Measurements from ENCODE around the gene BBS9. TPM values are rescaled to one million over a fixed set of nuclear protein-coding genes. Genes with fewer than 3 reads are reported as not detected.

The BBS9 gene
- total RNA-seq, 1 experiment from 2014 or later: 5.1 TPM

DNA sequence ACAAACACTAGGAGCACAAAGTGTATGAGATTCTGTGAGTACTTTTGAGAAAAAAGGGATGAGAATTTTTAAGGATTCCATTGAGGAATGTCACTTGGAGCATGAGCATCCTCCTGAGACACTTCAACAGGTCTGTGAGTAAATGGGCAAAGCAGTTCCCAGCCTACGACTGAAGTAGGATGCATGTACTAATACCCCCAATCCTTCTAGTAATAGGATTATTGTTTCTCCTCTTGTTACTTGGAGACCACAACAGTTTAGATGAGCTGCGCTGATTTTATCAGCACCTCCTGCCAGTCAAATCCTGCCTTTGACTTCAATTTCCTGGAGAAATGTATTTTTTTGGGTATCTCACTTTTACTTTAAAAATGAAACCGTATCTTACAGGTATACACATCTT is 820 bp downstream of the BBS9 start:
- POLR2A ChIA-PET: interaction anchor here (0.8 to 1.7 kb wide), 2 partner anchors 21 to 29 kb away, joined by 3 to 15 read pairs; partner anchors contain the start of gene RP9
- no peaks in the 10 kb centered on the region for H3K9me3 Mint-ChIP-seq (ENCODE audit: unreplicated experiment)
- H3K4me1 Mint-ChIP-seq (ENCODE audit: insufficient read depth, unreplicated experiment): peaks cover 5% of the 10 kb centered on the region
- TF ChIP-seq, protein P1, sequence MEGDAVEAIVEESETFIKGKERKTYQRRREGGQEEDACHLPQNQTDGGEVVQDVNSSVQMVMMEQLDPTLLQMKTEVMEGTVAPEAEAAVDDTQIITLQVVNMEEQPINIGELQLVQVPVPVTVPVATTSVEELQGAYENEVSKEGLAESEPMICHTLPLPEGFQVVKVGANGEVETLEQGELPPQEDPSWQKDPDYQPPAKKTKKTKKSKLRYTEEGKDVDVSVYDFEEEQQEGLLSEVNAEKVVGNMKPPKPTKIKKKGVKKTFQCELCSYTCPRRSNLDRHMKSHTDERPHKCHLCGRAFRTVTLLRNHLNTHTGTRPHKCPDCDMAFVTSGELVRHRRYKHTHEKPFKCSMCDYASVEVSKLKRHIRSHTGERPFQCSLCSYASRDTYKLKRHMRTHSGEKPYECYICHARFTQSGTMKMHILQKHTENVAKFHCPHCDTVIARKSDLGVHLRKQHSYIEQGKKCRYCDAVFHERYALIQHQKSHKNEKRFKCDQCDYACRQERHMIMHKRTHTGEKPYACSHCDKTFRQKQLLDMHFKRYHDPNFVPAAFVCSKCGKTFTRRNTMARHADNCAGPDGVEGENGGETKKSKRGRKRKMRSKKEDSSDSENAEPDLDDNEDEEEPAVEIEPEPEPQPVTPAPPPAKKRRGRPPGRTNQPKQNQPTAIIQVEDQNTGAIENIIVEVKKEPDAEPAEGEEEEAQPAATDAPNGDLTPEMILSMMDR (IDR thresholded peaks at IDR 0.05; ENCODE audit: unreplicated experiment): no peak
- H3K36me3 Mint-ChIP-seq (ENCODE audit: insufficient read depth, unreplicated experiment): no peaks in the 10 kb centered on the region
- DNase-seq (ENCODE audit: unreplicated experiment): no peak
- CTCF ChIA-PET: interaction anchor here (0.6 to 0.8 kb wide), 5 partner anchors 10 to 281 kb away, joined by 3 to 4 read pairs (median 3); no protein-coding TSS in a partner anchor
- no peaks in the 10 kb centered on the region for H3K27me3 Mint-ChIP-seq (ENCODE audit: insufficient read depth, unreplicated experiment)
- peak overlapping the region; percentile 76 for H3K27ac Mint-ChIP-seq (ENCODE audit: low read depth, unreplicated experiment)
- intact Hi-C loops (cut with micrococcal nuclease): no loop called here
- peak overlapping the region; percentile 89 for H3K4me3 Mint-ChIP-seq (ENCODE audit: unreplicated experiment)
- BruUV-seq (replicated peaks): TSS peak; percentile 21

DNA sequence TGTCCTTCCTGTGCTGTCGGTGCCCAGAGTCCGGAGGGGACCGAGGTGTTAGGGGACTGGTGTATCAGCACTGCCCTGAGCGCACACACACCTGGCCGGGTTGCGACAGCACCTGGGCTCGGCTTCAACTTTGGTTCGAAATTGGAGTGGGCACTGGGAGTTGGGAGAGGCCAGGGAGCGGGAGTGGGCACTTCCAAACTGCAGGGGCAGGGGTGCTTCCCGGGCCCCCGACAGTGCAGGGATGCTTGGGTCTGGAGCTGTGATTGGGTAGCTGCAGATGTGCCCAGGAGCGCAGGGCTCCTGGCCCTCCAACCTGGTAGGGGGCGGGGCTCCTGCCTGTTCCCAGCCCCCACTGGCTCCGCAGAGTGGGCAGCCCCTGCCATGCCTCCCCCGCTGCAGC is 7.7 kb downstream of the BBS9 start:
- H3K36me3 Mint-ChIP-seq (ENCODE audit: insufficient read depth, unreplicated experiment): no peaks in the 10 kb centered on the region
- H3K9me3 Mint-ChIP-seq (ENCODE audit: unreplicated experiment): no peaks in the 10 kb centered on the region
- intact Hi-C loops (cut with micrococcal nuclease): no loop called here
- TF ChIP-seq, protein P1 (IDR thresholded peaks at IDR 0.05; ENCODE audit: unreplicated experiment): no peak
- CTCF ChIA-PET: no interaction called here
- no peak overlapping the region for H3K27ac Mint-ChIP-seq (ENCODE audit: low read depth, unreplicated experiment)
- H3K4me1 Mint-ChIP-seq (ENCODE audit: insufficient read depth, unreplicated experiment): no peaks in the 10 kb centered on the region
- no TSS peak for BruUV-seq (replicated peaks)
- POLR2A ChIA-PET: no interaction called here
- H3K4me3 Mint-ChIP-seq (ENCODE audit: unreplicated experiment): no peak overlapping the region
- no peaks in the 10 kb centered on the region for H3K27me3 Mint-ChIP-seq (ENCODE audit: insufficient read depth, unreplicated experiment)
- DNase-seq (ENCODE audit: unreplicated experiment): no peak

DNA sequence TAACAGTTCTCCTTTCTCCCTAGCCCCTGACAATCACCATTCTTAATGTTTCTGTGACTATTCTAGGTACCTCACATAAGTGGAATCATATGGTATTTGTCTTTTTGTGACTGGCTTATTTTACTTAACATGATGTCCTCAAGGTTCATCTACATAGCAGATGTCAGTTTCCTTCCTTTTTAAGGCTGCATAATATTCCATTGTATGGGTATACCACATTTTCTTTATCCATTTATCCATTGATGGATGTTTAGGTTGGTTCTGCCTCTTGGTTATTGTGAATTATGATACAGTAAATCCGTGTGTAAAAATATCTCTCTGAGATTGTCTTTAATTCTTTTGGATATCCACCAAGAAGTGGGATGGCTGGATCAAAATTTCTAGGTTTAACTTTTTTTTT is 13.2 kb downstream of the BBS9 start:
- TF ChIP-seq, protein P1 (IDR thresholded peaks at IDR 0.05; ENCODE audit: unreplicated experiment): no peak
- H3K27me3 Mint-ChIP-seq (ENCODE audit: insufficient read depth, unreplicated experiment): no peaks in the 10 kb centered on the region
- POLR2A ChIA-PET: no interaction called here
- intact Hi-C loops (cut with micrococcal nuclease): no loop called here
- no peak overlapping the region for H3K4me3 Mint-ChIP-seq (ENCODE audit: unreplicated experiment)
- CTCF ChIA-PET: no interaction called here
- peaks cover 7% of the 10 kb centered on the region for H3K9me3 Mint-ChIP-seq (ENCODE audit: unreplicated experiment)
- BruUV-seq (replicated peaks): no TSS peak
- H3K36me3 Mint-ChIP-seq (ENCODE audit: insufficient read depth, unreplicated experiment): no peaks in the 10 kb centered on the region
- no peaks in the 10 kb centered on the region for H3K4me1 Mint-ChIP-seq (ENCODE audit: insufficient read depth, unreplicated experiment)
- H3K27ac Mint-ChIP-seq (ENCODE audit: low read depth, unreplicated experiment): no peak overlapping the region
- no peak for DNase-seq (ENCODE audit: unreplicated experiment)

DNA sequence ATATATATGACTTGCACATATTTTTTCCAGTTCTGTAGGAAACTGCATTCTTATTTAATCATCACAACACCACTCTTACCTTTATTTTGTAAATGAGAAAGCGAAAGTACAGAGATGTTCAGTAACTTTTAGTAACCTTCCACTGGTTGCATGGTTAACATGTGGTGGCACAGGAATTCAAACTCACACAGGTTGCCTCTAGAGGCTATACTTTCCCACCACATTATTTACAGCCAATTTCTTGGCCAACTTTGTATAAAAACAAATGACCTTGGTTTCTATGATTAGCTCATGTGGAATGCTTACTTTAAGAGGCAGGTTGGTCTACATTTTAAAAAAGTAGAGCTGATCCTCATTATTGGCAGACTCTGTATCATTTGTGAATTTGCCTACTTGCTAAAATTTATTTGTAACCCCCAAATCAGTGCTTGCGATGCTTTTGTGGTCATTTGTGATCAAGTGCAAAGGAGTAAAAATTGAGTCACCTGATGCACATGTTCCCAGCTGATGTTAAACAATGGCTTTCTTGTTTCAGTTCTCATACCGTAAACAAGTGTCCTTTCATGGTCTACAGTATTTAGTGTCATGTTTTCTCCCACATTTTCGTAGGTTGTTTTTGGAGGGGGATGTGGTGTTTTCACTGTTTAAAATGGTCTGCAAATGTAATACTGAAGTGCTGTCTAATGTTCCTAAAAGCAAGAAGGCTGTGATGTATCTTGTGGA is 14.8 kb downstream of the BBS9 start:
- Mint-ChIP-seq H3K4me3 (ENCODE audit: unreplicated experiment) (no peak overlapping the region), H3K36me3 (ENCODE audit: insufficient read depth, unreplicated experiment) (no peaks in the 10 kb centered on the region), H3K4me1 (ENCODE audit: insufficient read depth, unreplicated experiment) (no peaks in the 10 kb centered on the region), H3K9me3 (ENCODE audit: unreplicated experiment) (peaks cover 7% of the 10 kb centered on the region), H3K27me3 (ENCODE audit: insufficient read depth, unreplicated experiment) (no peaks in the 10 kb centered on the region), H3K27ac (ENCODE audit: low read depth, unreplicated experiment) (no peak overlapping the region)
- TF ChIP-seq, protein P1 (IDR thresholded peaks at IDR 0.05; ENCODE audit: unreplicated experiment): no peak
- CTCF ChIA-PET: no interaction called here
- intact Hi-C loops (cut with micrococcal nuclease): no loop called here
- POLR2A ChIA-PET: no interaction called here
- no peak for DNase-seq (ENCODE audit: unreplicated experiment)
- BruUV-seq (replicated peaks): no TSS peak

Data from MCF 10A (cell line).